Liver (tissue), 9 donors: ENCODE results near the gene MLXIP. TPM values are rescaled to one million over a fixed set of nuclear protein-coding genes. Genes with fewer than 3 reads are reported as not detected.

ENCODE experiments used
- DNase-seq: peaks from one replicate; pipeline ENCODE4 v3.0.0-alpha.2; 2017; ENCODE audit warnings: low spot score
- H3K27ac ChIP-seq, 2 donors: one replicate each; pipeline ENCODE4 v1.7.0; 2013; ENCODE audit warnings: inconsistent platforms in 2 of 2, low read length in 2 of 2, control low read depth in 1 of 2, low read depth in 1 of 2, mild to moderate bottlenecking in 1 of 2
- H3K27me3 ChIP-seq, 4 donors: one replicate each; pipeline versions ENCODE4 v1.6.1 to v1.7.0; 2013; ENCODE audit warnings: low read length in 3 of 4, inconsistent platforms in 1 of 4, mild to moderate bottlenecking in 1 of 4, moderate library complexity in 1 of 4; ENCODE audit not compliant: control insufficient read depth in 4 of 4, insufficient read depth in 4 of 4
- H3K36me3 ChIP-seq, 4 donors: one replicate each; pipeline versions ENCODE4 v1.6.1 to v1.7.0; 2013; ENCODE audit warnings: low read length in 3 of 4, mild to moderate bottlenecking in 3 of 4, low read depth in 1 of 4, moderate library complexity in 1 of 4; ENCODE audit not compliant: control insufficient read depth in 4 of 4, insufficient read depth in 3 of 4
- H3K4me1 ChIP-seq, 4 donors: one replicate each; pipeline versions ENCODE4 v1.6.1 to v1.7.0; 2013; ENCODE audit warnings: low read length in 3 of 4, mild to moderate bottlenecking in 3 of 4, moderate library complexity in 1 of 4; ENCODE audit not compliant: control insufficient read depth in 4 of 4, insufficient read depth in 4 of 4
- H3K4me3 ChIP-seq, 3 donors: one replicate each; pipeline versions ENCODE4 v1.6.1 to v1.7.0; 2013; ENCODE audit warnings: low read length in 3 of 3, control low read depth in 1 of 3, low read depth in 1 of 3, mild to moderate bottlenecking in 1 of 3
- H3K9ac ChIP-seq, 2 donors: one replicate each; pipeline ENCODE4 v1.7.0; 2013; ENCODE audit warnings: low read length in 2 of 2, mild to moderate bottlenecking in 2 of 2, moderate library complexity in 2 of 2, control low read depth in 1 of 2, low read depth in 1 of 2
- H3K9me3 ChIP-seq, 4 donors: one replicate each; pipeline versions ENCODE4 v1.6.1 to v1.7.0; 2013; ENCODE audit warnings: low read length in 3 of 4; ENCODE audit not compliant: control insufficient read depth in 4 of 4
- ATF3 ChIP-seq: IDR thresholded peaks from 2 replicates; pipeline ENCODE4 v1.6.1; 2016; ENCODE audit warnings: antibody characterized with exemption
- CTCF ChIP-seq: fragments of 150-350 bp; IDR thresholded peaks from 2 replicates; pipeline ENCODE4 v1.5.1; 2017; ENCODE audit warnings: improper control_type of control experiment, low read depth, low read length; ENCODE audit not compliant: missing input control
- EGR1 ChIP-seq, 2 donors: IDR thresholded peaks; 2 replicates each; pipeline ENCODE4 v1.6.1; 2016 to 2018; ENCODE audit warnings: antibody characterized with exemption in 2 of 2, low read depth in 2 of 2
- FOXA1 ChIP-seq: IDR thresholded peaks from 2 replicates; pipeline ENCODE4 v1.6.1; 2016; ENCODE audit warnings: antibody characterized with exemption
- FOXA2 ChIP-seq: IDR thresholded peaks from 2 replicates; pipeline ENCODE4 v1.6.1; 2016; ENCODE audit warnings: antibody characterized with exemption
- GABPA ChIP-seq, 2 donors: IDR thresholded peaks in 1 of 2; conservative IDR thresholded peaks in 1 of 2; 2 replicates each; pipeline ENCODE4 v1.6.1; 2016; ENCODE audit warnings: antibody characterized with exemption in 2 of 2, mild to moderate bottlenecking in 1 of 2, moderate library complexity in 1 of 2
- HNF4A ChIP-seq, 2 donors: conservative IDR thresholded peaks; 2 replicates each; pipeline ENCODE4 v1.6.1; 2016; ENCODE audit warnings: antibody characterized with exemption in 2 of 2, mild to moderate bottlenecking in 2 of 2
- HNF4G ChIP-seq: IDR thresholded peaks from 2 replicates; pipeline ENCODE4 v1.6.1; 2016; ENCODE audit warnings: antibody characterized with exemption
- JUND ChIP-seq, 2 donors: IDR thresholded peaks; 2 replicates each; pipeline ENCODE4 v1.6.1; 2016; ENCODE audit warnings: antibody characterized with exemption in 2 of 2
- MAX ChIP-seq: IDR thresholded peaks from 2 replicates; pipeline ENCODE4 v1.6.1; 2016; ENCODE audit warnings: antibody characterized with exemption
- NR2F2 ChIP-seq: IDR thresholded peaks from 2 replicates; pipeline ENCODE4 v1.6.1; 2016; ENCODE audit warnings: antibody characterized with exemption
- RAD21 ChIP-seq, 2 donors: IDR thresholded peaks; 2 replicates each; pipeline ENCODE4 v1.6.1; 2016; ENCODE audit warnings: antibody characterized with exemption in 2 of 2, mild to moderate bottlenecking in 2 of 2
- REST ChIP-seq: IDR thresholded peaks from 2 replicates; pipeline ENCODE4 v1.6.1; 2016; ENCODE audit warnings: antibody characterized with exemption, mild to moderate bottlenecking
- RXRA ChIP-seq, 2 donors: IDR thresholded peaks; 2 replicates each; pipeline ENCODE4 v1.6.1; 2017 to 2018; ENCODE audit warnings: antibody characterized with exemption in 2 of 2, mild to moderate bottlenecking in 1 of 2
- SP1 ChIP-seq: IDR thresholded peaks from 2 replicates; pipeline ENCODE4 v1.6.1; 2018; ENCODE audit warnings: antibody characterized with exemption, mild to moderate bottlenecking
- TAF1 ChIP-seq: conservative IDR thresholded peaks from 2 replicates; pipeline ENCODE4 v1.6.1; 2016; ENCODE audit warnings: antibody characterized with exemption, mild to moderate bottlenecking
- YY1 ChIP-seq: IDR thresholded peaks from 2 replicates; pipeline ENCODE4 v1.6.1; 2016; ENCODE audit warnings: antibody characterized with exemption, mild to moderate bottlenecking
- ZBTB33 ChIP-seq: IDR thresholded peaks from 2 replicates; pipeline ENCODE4 v1.6.1; 2016; ENCODE audit warnings: antibody characterized with exemption
- WGBS: extraction: QIAGEN DNeasy Blood & Tissue Kit; methylation state at CpG from one replicate; pipeline ENCODE4 v1.1.7; 2013; 5-methylcytosine and 5-hydroxymethylcytosine counted together
- polyA plus RNA-seq, 2 donors: library from polyadenylated mRNA; stranded (reverse) in 1 of 2; unstranded in 1 of 2; fragments of 200-250 nt in 1 of 2; fragments of >200 nt in 1 of 2; fragmentation: Nextera tagmentation in 1 of 2; extraction: Ambion mirVana in 1 of 2; gene quantifications; one replicate each; pipeline versions ENCODE4 v1.2.1 to v1.2.3, GENCODE V29; 2013 to 2015
- total RNA-seq, 2 donors: library from RNA; depleted of rRNA; stranded (reverse); fragments of >200 nt; gene quantifications; one replicate each; pipeline ENCODE4 v1.2.3, GENCODE V29; 2014
- donor health status: healthy.
- donor health status: healthy.
- donor health status: healthy.
- donor health status: healthy.
- donor health status: healthy.

Gene MLXIP
- total and polyA plus RNA-seq, 4 donors, result 10.6 to 19.5 (median 11.0) TPM

- TF ChIP-seq FOXA1 (no peak), RAD21 (IDR thresholded peaks at IDR 0.05) (no peak), TAF1 (no peak)
Observed at GRCh38 chr12:122129131-122129530, 50.6 kb downstream of the MLXIP start (continued).

- Histone ChIP-seq H3K27me3 (no peaks in the 10 kb centered on the region), H3K9ac (no peak overlapping the region), H3K4me1 (peaks cover 0 to 50% (median 35%) of the 10 kb centered on the region in 4 donors), H3K9me3 (no peaks in the 10 kb centered on the region), H3K27ac (no peak overlapping the region), H3K36me3 (peaks cover 6 to 40% (median 15%) of the 10 kb centered on the region in 4 donors), H3K4me3 (no peak overlapping the region)
- WGBS, result 91% methylated on average over 17 of the region's 17 CpGs
- DNase-seq, result no peak
- TF ChIP-seq TAF1 (no peak), FOXA2 (no peak), YY1 (no peak), CTCF (no peak), EGR1 (IDR thresholded peaks at IDR 0.05; ENCODE audit: low read depth in 2 of 2) (no peak), HNF4G (no peak), RXRA (IDR thresholded peaks at IDR 0.05) (no peak), ZBTB33 (no peak), FOXA1 (no peak), REST (no peak), RAD21 (IDR thresholded peaks at IDR 0.05) (no peak), ATF3 (no peak), SP1 (no peak), JUND (IDR thresholded peaks at IDR 0.05) (no peak), NR2F2 (no peak), GABPA (IDR thresholded peaks at IDR 0.05 in 1 of 2, conservative IDR thresholded peaks at IDR 0.05 in 1 of 2) (no peak), MAX (no peak), HNF4A (conservative IDR thresholded peaks at IDR 0.05) (no peak)
Observed at GRCh38 chr12:122130150-122130549, 51.6 kb downstream of the MLXIP start.
